DND-41 (cell line): Measurements from ENCODE around the gene DDX28.

ENCODE experiments used
- CTCF ChIP-seq: IDR thresholded peaks from 2 replicates; pipeline ENCODE4 v1.5.1; 2012; ENCODE audit warnings: borderline replicate concordance, low read length, moderate library complexity, mild to moderate bottlenecking; ENCODE audit not compliant: poor library complexity, severe bottlenecking; ENCODE audit errors: extremely low read depth
- EZH2 ChIP-seq: IDR thresholded peaks from 3 replicates; pipeline ENCODE4 v1.6.1; 2012; ENCODE audit warnings: borderline replicate concordance, low read depth, mild to moderate bottlenecking, moderate library complexity, low read length, inconsistent platforms; ENCODE audit not compliant: severe bottlenecking

- no peak for TF ChIP-seq EZH2
- TF ChIP-seq CTCF, result peak; percentile 92
These were observed 41.8 kb upstream of the DDX28 start for GRCh38 chr16:68064791-68065365.
